Medulla oblongata (tissue), 1 donor: ENCODE results near the gene ANGPTL1.

Source experiments
- DNase-seq: peaks from one replicate; pipeline ENCODE4 v3.0.0-alpha.2; 2015; ENCODE audit errors: extremely low spot score

ANGPTL1 gene

GRCh38 chr1:178870944-178871343 is at the start of gene ANGPTL1:
Gene ANGPTL1 (minus strand): TSS chr1:178871077. CDS start chr1:178865776, 5,301 bp downstream.
- no peak for DNase-seq

GRCh38 chr1:178919581-178919980 is 48.7 kb upstream of the ANGPTL1 start:
- no peak for DNase-seq

- no peak for DNase-seq
Observed at GRCh38 chr1:178918955-178919354, 48.1 kb upstream of the ANGPTL1 start.

- no peak for DNase-seq
Observed at GRCh38 chr1:178918308-178918707, 47.4 kb upstream of the ANGPTL1 start.

- DNase-seq: no peak
Observed at GRCh38 chr1:178916448-178917174, 45.7 kb upstream of the ANGPTL1 start.

- no peak for DNase-seq
Observed at GRCh38 chr1:178912597-178912996, 41.7 kb upstream of the ANGPTL1 start.

GRCh38 chr1:178910023-178910422 is 39.1 kb upstream of the ANGPTL1 start:
- no peak for DNase-seq

- no peak for DNase-seq
Observed at GRCh38 chr1:178908358-178908757, 37.5 kb upstream of the ANGPTL1 start.

GRCh38 chr1:178901482-178902125 is 30.7 kb upstream of the ANGPTL1 start:
- DNase-seq: no peak

- no peak for DNase-seq
Observed at GRCh38 chr1:178899402-178899801, 28.5 kb upstream of the ANGPTL1 start.

- DNase-seq: no peak
Observed at GRCh38 chr1:178898401-178898800, 27.5 kb upstream of the ANGPTL1 start.

GRCh38 chr1:178895928-178896327 is 25.1 kb upstream of the ANGPTL1 start:
- DNase-seq: no peak

- DNase-seq: no peak
Observed at GRCh38 chr1:178886551-178886950, 15.7 kb upstream of the ANGPTL1 start.

GRCh38 chr1:178885869-178886268 is 15.0 kb upstream of the ANGPTL1 start:
- DNase-seq: no peak

- no peak for DNase-seq
Observed at GRCh38 chr1:178881950-178882349, 11.1 kb upstream of the ANGPTL1 start.

- no peak for DNase-seq
Observed at GRCh38 chr1:178877896-178878295, 7.0 kb upstream of the ANGPTL1 start.

- DNase-seq: no peak
Observed at GRCh38 chr1:178875936-178876335, 5.1 kb upstream of the ANGPTL1 start.

GRCh38 chr1:178874966-178875365 is 4.1 kb upstream of the ANGPTL1 start:
- DNase-seq: no peak

GRCh38 chr1:178871551-178872320 is 859 bp upstream of the ANGPTL1 start:
- no peak for DNase-seq

- DNase-seq: no peak
Observed at GRCh38 chr1:178870221-178870620, 656 bp downstream of the ANGPTL1 start.

GRCh38 chr1:178869119-178869697 is 1.7 kb downstream of the ANGPTL1 start:
- DNase-seq: no peak

GRCh38 chr1:178868706-178869105 is 2.2 kb downstream of the ANGPTL1 start:
- no peak for DNase-seq
